Measurements from ENCODE around the gene MGLL.
"Not testable (repeated sequence)": the region's sequence is repeated elsewhere in the genome, so short reads cannot be mapped to it uniquely, and the experiment has no call there.

The MGLL gene

DNA sequence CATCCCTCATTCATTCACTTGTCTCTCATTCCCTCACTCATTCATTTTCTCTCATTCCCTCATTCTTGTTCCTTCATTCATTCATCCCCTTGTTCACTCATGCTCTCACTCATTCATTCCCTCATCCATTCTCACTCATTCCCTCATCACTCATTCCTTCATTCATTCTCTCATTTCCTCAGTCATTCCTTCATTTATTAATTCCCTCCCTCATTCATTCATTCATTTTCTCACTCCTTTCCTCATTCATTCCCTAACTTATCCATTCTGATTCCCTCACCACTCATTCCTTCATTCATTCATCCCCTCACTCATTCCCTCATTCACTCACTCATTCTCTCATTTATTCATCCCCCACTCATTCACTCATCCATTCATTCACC is 135.8 kb downstream of the MGLL start:
- H4K8ac ChIP-seq (ENCODE audit: low read depth, low read length) = no peak overlapping the region
- H4K5ac ChIP-seq (ENCODE audit: low read length) = no peak overlapping the region
- H2BK15ac ChIP-seq (replicated peaks; ENCODE audit: low read depth) = no peak overlapping the region

DNA sequence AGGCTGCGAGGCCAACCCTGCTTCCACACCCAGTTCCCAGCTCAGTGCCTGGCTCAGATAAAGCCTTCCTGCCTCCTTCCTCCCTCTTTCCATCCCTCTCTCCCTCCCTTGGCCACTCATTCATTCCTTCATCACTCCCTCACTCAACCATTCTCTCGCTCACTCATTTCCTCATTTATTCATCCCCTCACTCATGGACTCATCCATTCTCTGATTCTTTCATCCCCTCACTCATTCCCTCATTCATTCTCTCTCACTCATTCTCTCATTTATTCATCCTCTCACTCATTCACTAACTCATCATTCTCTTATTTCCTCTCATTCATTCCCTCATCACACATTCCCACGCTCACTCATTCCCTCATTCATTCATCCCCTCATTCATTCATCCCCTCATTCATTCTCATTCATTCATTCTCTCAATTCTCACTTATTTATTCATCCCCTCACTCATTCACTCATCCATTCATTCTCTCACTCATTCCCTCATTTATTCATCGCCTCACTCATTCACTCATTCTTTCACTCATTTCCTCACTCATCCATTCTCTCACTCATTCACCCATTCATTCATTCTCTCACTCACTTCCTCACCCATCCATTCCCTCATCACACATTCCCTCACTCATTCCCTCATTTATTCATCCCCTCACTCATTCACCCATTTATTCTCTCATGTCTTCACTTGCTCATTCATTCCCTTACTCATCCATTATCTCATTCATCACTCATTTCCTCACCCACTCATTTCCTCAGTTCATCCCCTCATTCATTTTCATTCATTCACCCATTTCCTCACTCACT is 136.4 kb downstream of the MGLL start:
- Histone ChIP-seq H4K5ac (ENCODE audit: low read length) (no peak overlapping the region), H3K56ac (ENCODE audit: low read length) (no peak overlapping the region), H3K36me3 (ENCODE audit: control insufficient read depth, insufficient read depth, low read length) (no peaks in the 10 kb centered on the region), H3K9ac (ENCODE audit: low read length) (no peak overlapping the region), H3K23ac (ENCODE audit: low read length) (no peak overlapping the region), H3K18ac (ENCODE audit: low read length) (no peak overlapping the region), H3K27ac (ENCODE audit: low read depth, low read length) (no peak overlapping the region), H2BK15ac (replicated peaks; ENCODE audit: low read depth) (no peak overlapping the region), H3K4me3 (ENCODE audit: low read length) (no peak overlapping the region), H3K79me2 (ENCODE audit: control insufficient read depth, insufficient read depth, low read length) (no peaks in the 10 kb centered on the region), H3K4ac (ENCODE audit: low read depth, low read length) (no peak overlapping the region), H3K4me2 (ENCODE audit: low read length) (no peak overlapping the region), H4K8ac (ENCODE audit: low read depth, low read length) (no peak overlapping the region), H2BK120ac (ENCODE audit: low read depth, low read length) (no peak overlapping the region), H2BK5ac (ENCODE audit: low read length) (no peak overlapping the region), H3K4me1 (ENCODE audit: control insufficient read depth, low read depth, low read length) (peaks cover 2% of the 10 kb centered on the region), H2AK5ac (ENCODE audit: low read length) (no peak overlapping the region), H3K27me3 (ENCODE audit: insufficient read depth, low read length, poor library complexity) (no peaks in the 10 kb centered on the region), H3K79me1 (ENCODE audit: low read length) (no peaks in the 10 kb centered on the region)
- DNase-seq = no peak
- 100% methylated on average over 3 of the region's 4 CpGs for WGBS (ENCODE audit: extremely low coverage, insufficient coverage, low lambda C conversion rate)

More for the DNA sequence above, 135.8 kb downstream of the MGLL start:
- Histone ChIP-seq H2AK5ac (ENCODE audit: low read length) (no peak overlapping the region), H3K4ac (ENCODE audit: low read depth, low read length) (no peak overlapping the region), H3K4me3 (ENCODE audit: low read length) (no peak overlapping the region), H3K36me3 (ENCODE audit: control insufficient read depth, insufficient read depth, low read length) (no peaks in the 10 kb centered on the region), H2BK120ac (ENCODE audit: low read depth, low read length) (no peak overlapping the region), H3K79me1 (ENCODE audit: low read length) (no peaks in the 10 kb centered on the region), H3K27me3 (ENCODE audit: insufficient read depth, low read length, poor library complexity) (no peaks in the 10 kb centered on the region), H3K4me1 (ENCODE audit: control insufficient read depth, low read depth, low read length) (peaks cover 2% of the 10 kb centered on the region), H3K56ac (ENCODE audit: low read length) (no peak overlapping the region), H3K23ac (ENCODE audit: low read length) (no peak overlapping the region), H3K18ac (ENCODE audit: low read length) (no peak overlapping the region), H3K9ac (ENCODE audit: low read length) (no peak overlapping the region), H3K79me2 (ENCODE audit: control insufficient read depth, insufficient read depth, low read length) (no peaks in the 10 kb centered on the region), H3K4me2 (ENCODE audit: low read length) (no peak overlapping the region), H2BK5ac (ENCODE audit: low read length) (no peak overlapping the region), H3K27ac (ENCODE audit: low read depth, low read length) (no peak overlapping the region)
- DNase-seq = no peak

DNA sequence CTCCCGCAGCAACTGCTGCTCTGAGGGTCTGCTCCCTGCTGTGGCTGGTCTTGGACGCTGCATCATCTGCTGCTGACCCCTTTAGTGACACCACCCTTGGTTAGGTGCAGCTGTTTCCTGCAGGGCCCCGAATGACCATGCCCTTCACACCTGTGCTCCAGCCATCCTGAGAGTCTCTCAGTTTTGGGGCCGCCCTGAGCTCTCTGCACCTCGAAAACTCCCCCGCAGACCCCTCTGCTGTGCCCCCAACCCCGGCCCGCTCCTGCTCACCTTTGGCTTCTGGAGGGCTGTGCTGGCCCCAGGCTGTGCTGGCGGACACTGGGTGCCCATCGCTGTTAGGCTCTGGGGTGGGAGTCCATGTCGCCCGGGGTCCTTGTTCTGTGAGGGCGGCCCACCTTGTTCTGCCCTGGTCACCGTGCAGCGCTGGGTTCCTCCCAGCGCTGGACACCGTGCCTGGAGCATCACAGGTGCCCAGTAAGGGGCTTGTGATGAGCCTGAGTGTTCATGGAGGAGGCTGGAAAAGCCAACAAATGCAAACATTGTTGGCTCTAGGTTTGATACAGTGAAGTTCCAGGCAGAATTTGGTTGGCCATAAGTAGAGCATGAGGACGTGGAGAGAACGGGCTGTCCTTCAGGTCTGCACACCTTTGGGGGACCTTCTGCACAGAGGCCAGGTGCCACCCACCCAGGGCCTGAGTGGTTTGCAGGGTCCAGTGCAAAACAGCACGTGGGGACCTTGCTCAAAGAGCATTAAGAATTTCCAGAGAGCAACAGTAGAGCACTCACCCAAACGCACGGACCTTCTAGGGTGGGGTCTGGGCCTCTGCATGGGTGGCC is 137.2 kb downstream of the MGLL start:
- H2AK5ac ChIP-seq (ENCODE audit: low read length) = no peak overlapping the region
- no peaks in the 10 kb centered on the region for H3K4me1 ChIP-seq (ENCODE audit: control insufficient read depth, low read depth, low read length)
- no peak for DNase-seq
- H2BK5ac ChIP-seq (ENCODE audit: low read length) = no peak overlapping the region
- H3K79me2 ChIP-seq (ENCODE audit: control insufficient read depth, insufficient read depth, low read length) = no peaks in the 10 kb centered on the region
- H3K4me3 ChIP-seq (ENCODE audit: low read length) = no peak overlapping the region
- H3K27ac ChIP-seq (ENCODE audit: low read depth, low read length) = no peak overlapping the region
- no peaks in the 10 kb centered on the region for H3K27me3 ChIP-seq (ENCODE audit: insufficient read depth, low read length, poor library complexity)
- H3K4ac ChIP-seq (ENCODE audit: low read depth, low read length) = no peak overlapping the region
- no peak overlapping the region for H2BK120ac ChIP-seq (ENCODE audit: low read depth, low read length)
- WGBS (ENCODE audit: extremely low coverage, insufficient coverage, low lambda C conversion rate) = no CpG with 5 or more reads among the region's 22 CpGs
- no peak overlapping the region for H3K56ac ChIP-seq (ENCODE audit: low read length)
- no peak overlapping the region for H2BK15ac ChIP-seq (replicated peaks; ENCODE audit: low read depth)
- no peak overlapping the region for H3K9ac ChIP-seq (ENCODE audit: low read length)
- H3K18ac ChIP-seq (ENCODE audit: low read length) = no peak overlapping the region
- H3K23ac ChIP-seq (ENCODE audit: low read length) = no peak overlapping the region
- no peak overlapping the region for H3K4me2 ChIP-seq (ENCODE audit: low read length)
- H4K8ac ChIP-seq (ENCODE audit: low read depth, low read length) = no peak overlapping the region
- H3K79me1 ChIP-seq (ENCODE audit: low read length) = no peaks in the 10 kb centered on the region
- H3K36me3 ChIP-seq (ENCODE audit: control insufficient read depth, insufficient read depth, low read length) = no peaks in the 10 kb centered on the region
- no peak overlapping the region for H4K5ac ChIP-seq (ENCODE audit: low read length)

DNA sequence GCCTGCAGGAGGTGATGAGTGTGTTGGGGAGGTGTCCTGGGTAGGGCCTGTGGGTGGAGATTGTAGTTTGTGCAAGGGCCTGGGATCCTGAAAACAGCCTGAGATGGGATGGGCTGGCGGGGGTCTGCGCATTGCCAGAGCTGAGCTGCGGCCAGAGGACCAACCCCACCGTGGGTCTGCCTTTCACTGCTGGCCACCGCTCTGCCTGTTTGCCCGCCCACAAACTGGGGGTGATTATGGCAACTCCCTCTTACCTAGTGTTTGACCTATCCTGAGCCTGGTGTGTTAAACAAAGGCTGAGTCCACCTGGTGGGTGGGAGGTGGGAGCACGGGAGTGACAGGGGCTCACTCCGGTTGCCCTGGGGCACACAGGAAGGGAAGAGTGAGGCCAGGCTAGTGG is 139.8 kb downstream of the MGLL start:
- no peaks in the 10 kb centered on the region for H3K4me1 ChIP-seq (ENCODE audit: control insufficient read depth, low read depth, low read length)
- no CpG with 5 or more reads among the region's 8 CpGs for WGBS (ENCODE audit: extremely low coverage, insufficient coverage, low lambda C conversion rate)
- no peak overlapping the region for H2BK120ac ChIP-seq (ENCODE audit: low read depth, low read length)
- H3K79me1 ChIP-seq (ENCODE audit: low read length) = no peaks in the 10 kb centered on the region
- no peak overlapping the region for H2BK15ac ChIP-seq (replicated peaks; ENCODE audit: low read depth)
- H3K27ac ChIP-seq (ENCODE audit: low read depth, low read length) = no peak overlapping the region
- H4K8ac ChIP-seq (ENCODE audit: low read depth, low read length) = no peak overlapping the region
- H3K79me2 ChIP-seq (ENCODE audit: control insufficient read depth, insufficient read depth, low read length) = no peaks in the 10 kb centered on the region
- peak; percentile 67 for DNase-seq
- H3K4ac ChIP-seq (ENCODE audit: low read depth, low read length) = no peak overlapping the region
- H3K36me3 ChIP-seq (ENCODE audit: control insufficient read depth, insufficient read depth, low read length) = no peaks in the 10 kb centered on the region
- H3K56ac ChIP-seq (ENCODE audit: low read length) = no peak overlapping the region
- H3K23ac ChIP-seq (ENCODE audit: low read length) = no peak overlapping the region
- H3K18ac ChIP-seq (ENCODE audit: low read length) = no peak overlapping the region
- H3K4me3 ChIP-seq (ENCODE audit: low read length) = no peak overlapping the region
- no peak overlapping the region for H2BK5ac ChIP-seq (ENCODE audit: low read length)
- no peaks in the 10 kb centered on the region for H3K27me3 ChIP-seq (ENCODE audit: insufficient read depth, low read length, poor library complexity)
- no peak overlapping the region for H3K9ac ChIP-seq (ENCODE audit: low read length)
- H3K4me2 ChIP-seq (ENCODE audit: low read length) = no peak overlapping the region
- no peak overlapping the region for H2AK5ac ChIP-seq (ENCODE audit: low read length)
- H4K5ac ChIP-seq (ENCODE audit: low read length) = no peak overlapping the region

DNA sequence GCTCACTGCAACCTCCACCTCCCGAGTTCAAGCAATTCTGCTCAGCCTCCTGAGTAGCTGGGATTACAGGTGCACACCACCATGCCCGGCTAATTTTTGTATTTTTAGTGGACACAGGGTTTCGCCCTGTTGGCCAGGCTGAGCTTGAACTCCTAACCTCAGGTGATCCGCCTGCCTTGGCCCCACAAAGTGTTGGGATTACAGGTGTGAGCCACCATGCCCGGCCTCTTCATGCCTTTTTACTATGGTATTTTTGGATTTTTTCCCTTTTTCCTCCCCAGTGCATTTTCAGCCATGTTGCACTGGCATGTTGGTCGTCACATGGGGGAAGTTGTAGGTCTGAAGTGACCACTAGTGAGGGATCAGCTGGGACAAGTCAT is 140.2 kb downstream of the MGLL start:
- H2BK15ac ChIP-seq (replicated peaks; ENCODE audit: low read depth); H3K79me1 ChIP-seq (ENCODE audit: low read length); DNase-seq; H3K23ac ChIP-seq (ENCODE audit: low read length); H3K4me1 ChIP-seq (ENCODE audit: control insufficient read depth, low read depth, low read length); H3K4ac ChIP-seq (ENCODE audit: low read depth, low read length); H3K27me3 ChIP-seq (ENCODE audit: insufficient read depth, low read length, poor library complexity); H2BK120ac ChIP-seq (ENCODE audit: low read depth, low read length); H3K36me3 ChIP-seq (ENCODE audit: control insufficient read depth, insufficient read depth, low read length); H3K56ac ChIP-seq (ENCODE audit: low read length); H3K79me2 ChIP-seq (ENCODE audit: control insufficient read depth, insufficient read depth, low read length); H2AK5ac ChIP-seq (ENCODE audit: low read length); H4K8ac ChIP-seq (ENCODE audit: low read depth, low read length); H3K4me2 ChIP-seq (ENCODE audit: low read length); H2BK5ac ChIP-seq (ENCODE audit: low read length); H4K5ac ChIP-seq (ENCODE audit: low read length); H3K27ac ChIP-seq (ENCODE audit: low read depth, low read length); H3K9ac ChIP-seq (ENCODE audit: low read length); H3K4me3 ChIP-seq (ENCODE audit: low read length); H3K18ac ChIP-seq (ENCODE audit: low read length): not testable (repeated sequence)
- no CpG with 5 or more reads among the region's 6 CpGs for WGBS (ENCODE audit: extremely low coverage, insufficient coverage, low lambda C conversion rate)

Measured in mesendoderm (in vitro differentiated cells).